GM12878 (cell line): ENCODE data around the gene LIN37. TPM values are rescaled to one million over a fixed set of nuclear protein-coding genes. Genes with fewer than 3 reads are reported as not detected.

Experiments
- ATAC-seq: fragments of 200-7000 bp; cut with Tn5 transposase; 3 replicates; pipeline ENCODE4 v1.9.1; 2020; ENCODE audit warnings: mild to moderate bottlenecking, moderate library complexity
- BruUV-seq: library from RNA; stranded (reverse); fragments of 400-500 nt; replicated peaks from 2 replicates; lab custom pipeline; 2021; lab: Mats Ljungman, UMichigan
- CTCF ChIA-PET: fragments of 300-600 bp; sonication (Branson Sonifier 250); formaldehyde crosslinking; extraction: SDS; loops from one replicate; lab custom pipeline; 2021; ENCODE audit warnings: inconsistent platforms; lab: Yijun Ruan, JAX
- POLR2A ChIA-PET: fragments of 350-600 bp; formaldehyde crosslinking; extraction: SDS; loops from one replicate; lab custom pipeline; 2021; ENCODE audit warnings: inconsistent platforms; lab: Charles Lee
- RAD21 ChIA-PET: fragments of 300-600 bp; sonication (Branson Sonifier 250); formaldehyde crosslinking; loops from one replicate; lab custom pipeline; 2023; ENCODE audit warnings: antibody characterized with exemption; ENCODE audit not compliant: unreplicated experiment; lab: Charles Lee
- SMC1A ChIA-PET: fragments of 300-600 bp; sonication (Branson Sonifier 250); formaldehyde crosslinking; loops from one replicate; lab custom pipeline; 2023; ENCODE audit not compliant: unreplicated experiment, uncharacterized antibody; lab: Charles Lee
- DNase-seq: peaks from one replicate; pipeline ENCODE4 v3.0.0-alpha.2; 2011; ENCODE audit warnings: low read depth, low spot score
- FAIRE-seq: peaks from 3 replicates; lab custom pipeline; 2011; peaks lifted over from hg19 to GRCh38; lab: Jason Lieb, UNC
- H2AFZ ChIP-seq: 2 replicates; pipeline ENCODE4 v1.6.0; 2011; ENCODE audit warnings: low read depth, low read length, control low read depth; ENCODE audit not compliant: control insufficient read depth
- H3K27ac ChIP-seq: 2 replicates; pipeline ENCODE4 v1.5.1; 2011; ENCODE audit warnings: control low read depth; ENCODE audit not compliant: control insufficient read depth, insufficient read depth
- H3K27me3 ChIP-seq, 2 experiments: replicated peaks in 1 of 2; 2 replicates each; pipeline versions ENCODE4 v1.6.0 to v1.6.1; 2011; ENCODE audit warnings: low read length in 1 of 2; ENCODE audit not compliant: control insufficient read depth in 2 of 2, insufficient read depth in 2 of 2
- H3K36me3 ChIP-seq, 2 experiments: 2 replicates each; pipeline ENCODE4 v1.5.1; 2011; ENCODE audit warnings: low read length in 1 of 2; ENCODE audit not compliant: control insufficient read depth in 2 of 2, insufficient read depth in 2 of 2
- H3K4me1 ChIP-seq: 2 replicates; pipeline ENCODE4 v1.6.1; 2011; ENCODE audit warnings: mild to moderate bottlenecking, low read length, moderate library complexity, mixed read lengths; ENCODE audit not compliant: control insufficient read depth, insufficient read depth
- H3K4me2 ChIP-seq: 2 replicates; pipeline ENCODE4 v1.6.0; 2011; ENCODE audit warnings: control low read depth; ENCODE audit not compliant: control insufficient read depth, insufficient read depth
- H3K4me3 ChIP-seq: fragments of 200-600 bp; sonication (generic); 2 replicates; pipeline ENCODE4 v1.5.1; 2016
- H3K79me2 ChIP-seq: 2 replicates; pipeline ENCODE4 v1.6.0; 2011; ENCODE audit warnings: low read length; ENCODE audit not compliant: control insufficient read depth, insufficient read depth
- H3K9ac ChIP-seq: 2 replicates; pipeline ENCODE4 v1.8.0; 2011; ENCODE audit warnings: low read length, control low read depth, mixed read lengths; ENCODE audit not compliant: control insufficient read depth, insufficient read depth
- H3K9me3 ChIP-seq: replicated peaks from 3 replicates; pipeline ENCODE4 v1.5.1; 2011; ENCODE audit warnings: mild to moderate bottlenecking, low read length; ENCODE audit not compliant: control insufficient read depth, insufficient read depth
- H4K20me1 ChIP-seq: 2 replicates; pipeline ENCODE4 v1.6.0; 2011; ENCODE audit not compliant: control insufficient read depth, insufficient read depth
- EED ChIP-seq: sonication (generic); IDR thresholded peaks from 2 replicates; pipeline ENCODE4 v1.6.1; 2016; ENCODE audit warnings: antibody characterized with exemption, low read depth
- ESRRA ChIP-seq: IDR thresholded peaks from 2 replicates; pipeline ENCODE4 v1.6.1; 2012; ENCODE audit warnings: mild to moderate bottlenecking, low read length, improper control_type of control experiment
- IRF4 ChIP-seq: IDR thresholded peaks from 2 replicates; pipeline ENCODE4 v1.6.1; 2011; ENCODE audit warnings: low read depth, low read length
- KDM1A ChIP-seq: fragments of 200-600 bp; sonication (generic); IDR thresholded peaks from 2 replicates; pipeline ENCODE4 v1.6.1; 2016; ENCODE audit warnings: borderline replicate concordance
- NFYB ChIP-seq: IDR thresholded peaks from 2 replicates; pipeline ENCODE4 v1.6.1; 2011; ENCODE audit warnings: low read depth, mild to moderate bottlenecking, low read length, improper control_type of control experiment, moderate library complexity; ENCODE audit not compliant: insufficient read depth
- POU2F2 ChIP-seq: IDR thresholded peaks from 3 replicates; pipeline ENCODE4 v1.6.1; 2011; ENCODE audit warnings: low read depth, mild to moderate bottlenecking, low read length, borderline replicate concordance
- RB1 ChIP-seq: fragments of 450-650 bp; formaldehyde crosslinking; IDR thresholded peaks from 2 replicates; pipeline ENCODE4 v1.6.1; 2017; ENCODE audit warnings: mild to moderate bottlenecking, borderline replicate concordance
- RCOR1 ChIP-seq: conservative IDR thresholded peaks from 2 replicates; pipeline ENCODE4 v1.6.1; 2012; ENCODE audit warnings: low read depth, low read length, improper control_type of control experiment
- SP1 ChIP-seq: IDR thresholded peaks from one replicate; pipeline ENCODE4 v1.6.1; 2011; ENCODE audit warnings: low read depth, low read length
- TCF12 ChIP-seq: IDR thresholded peaks from 2 replicates; pipeline ENCODE4 v1.6.1; 2011; ENCODE audit warnings: low read depth, mild to moderate bottlenecking, low read length
- ZNF207 ChIP-seq: fragments of 450-650 bp; IDR thresholded peaks from 2 replicates; pipeline ENCODE4 v1.6.1; 2014; ENCODE audit warnings: antibody characterized with exemption, mild to moderate bottlenecking, borderline replicate concordance
- WGBS: methylation state at CpG from one replicate; pipeline ENCODE4 v1.1.6; 2016; ENCODE audit warnings: low lambda C conversion rate; ENCODE audit not compliant: insufficient replicate concordance, insufficient coverage; ENCODE audit errors: missing lambda C conversion rate; 5-methylcytosine and 5-hydroxymethylcytosine counted together
- in situ Hi-C: fragments of 300-500 bp; cut with MboI; formaldehyde crosslinking; loops from 9 replicates; pipeline ENCODE4 v1.14.3; 2018; ENCODE audit warnings: mixed read lengths
- intact Hi-C: fragments of 100-400 bp; cut with micrococcal nuclease; formaldehyde crosslinking; loops from one replicate; pipeline ENCODE4 v1.14.2; 2022; ENCODE audit not compliant: unreplicated experiment
- polyA plus RNA-seq, 11 experiments: library from polyadenylated mRNA; depleted of rRNA in 4 of 11; unstranded in 6 of 11; stranded (reverse) in 5 of 11; fragments of >200 nt; fragmentation: Nextera tagmentation in 4 of 11; fragmentation: Illumina TruSeq in 1 of 11; extraction: Ambion mirVana in 4 of 11; extraction: Trizol in 1 of 11; gene quantifications; 1 replicate in 1 of 11; 2 replicates in 10 of 11; pipeline versions ENCODE4 v1.2.1 to v1.2.3, GENCODE V29; 2011 to 2016; ENCODE audit warnings: inconsistent platforms in 2 of 11, missing spikeins in 2 of 11, low read depth in 1 of 11
- total RNA-seq, 4 experiments: library from RNA; depleted of rRNA in 3 of 4; stranded (reverse); fragments of >200 nt in 3 of 4; fragmentation: Illumina TruSeq in 1 of 4; extraction: Trizol in 1 of 4; gene quantifications; 2 replicates each; pipeline versions ENCODE4 v1.2.1 to v1.2.3, GENCODE V29; 2013 to 2021
- TF ChIP-seq, protein P1 (sequence below): fragments of 450-650 bp; IDR thresholded peaks from 2 replicates; pipeline ENCODE4 v1.6.1; 2016; ENCODE audit warnings: mild to moderate bottlenecking, moderate library complexity, borderline replicate concordance
- TF ChIP-seq, protein P2 (sequence below), 3 experiments: IDR thresholded peaks in 2 of 3; conservative IDR thresholded peaks in 1 of 3; 2 replicates each; pipeline ENCODE4 v1.5.1; 2011; ENCODE audit warnings: low read depth in 3 of 3, low read length in 3 of 3, mild to moderate bottlenecking in 3 of 3, control low read depth in 2 of 3, moderate library complexity in 2 of 3, inconsistent platforms in 1 of 3, mixed read lengths in 1 of 3; ENCODE audit not compliant: control insufficient read depth in 2 of 3, insufficient read depth in 1 of 3; ENCODE audit errors: extremely low read depth in 1 of 3
- TF ChIP-seq, protein P3 (sequence below): IDR thresholded peaks from 2 replicates; pipeline ENCODE4 v1.6.1; 2012; ENCODE audit warnings: low read depth, low read length, improper control_type of control experiment

The LIN37 gene
- total and polyA plus RNA-seq, 10 of the 15 experiments (the other 5 are each of a cell fraction or from before 2014, with no cell fraction given): 0.69 to 11.9 (median 7.6) TPM

DNA sequence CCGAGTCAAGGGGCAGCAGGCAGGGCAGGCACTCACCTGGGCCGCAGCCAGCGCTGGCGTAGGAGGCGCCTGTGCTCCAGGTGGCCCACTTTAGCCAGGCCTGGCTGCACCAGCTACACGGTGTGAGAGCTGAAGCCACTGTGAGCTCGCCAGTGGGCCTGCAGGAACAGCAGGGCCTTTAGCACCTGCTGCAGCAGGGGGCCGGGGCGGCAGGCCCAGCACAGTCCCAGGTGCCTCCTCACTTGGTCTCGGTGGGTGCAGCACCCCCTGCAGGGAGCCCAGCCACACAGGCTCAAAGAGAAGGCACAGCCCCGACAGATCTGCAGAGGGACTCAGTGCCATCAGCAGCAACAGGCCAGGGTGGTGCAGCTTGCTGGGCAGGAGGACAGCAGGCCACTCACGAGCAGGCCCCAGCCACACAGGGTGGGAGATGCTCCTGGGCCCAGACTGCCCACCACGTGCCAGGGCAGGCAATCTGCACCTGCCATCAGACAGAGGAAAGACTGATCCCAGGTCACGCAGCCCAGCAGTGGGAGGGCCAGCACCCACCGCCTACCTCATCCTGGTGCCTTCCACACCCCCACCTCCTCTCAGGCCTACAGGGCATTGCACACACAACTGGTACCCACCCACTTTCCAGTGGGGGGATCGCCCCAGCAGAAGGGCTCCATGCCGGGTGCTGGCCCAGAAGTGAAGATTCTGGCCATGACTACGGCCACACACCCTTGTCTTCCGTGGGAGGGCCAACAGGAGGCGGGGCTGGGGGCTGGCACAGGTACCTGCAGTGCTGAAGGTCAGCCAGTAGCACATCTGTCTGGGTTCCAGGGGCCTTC, 42.8 kb downstream of the LIN37 start:
- POLR2A ChIA-PET: no interaction called here
- ATAC-seq (peak; percentile 78), DNase-seq (no peak), FAIRE-seq (no peak)
- H3K4me2 ChIP-seq: no peak overlapping the region
- SMC1A ChIA-PET: no interaction called here
- H3K79me2 ChIP-seq: no peaks in the 10 kb centered on the region
- no peaks in the 10 kb centered on the region for H3K4me1 ChIP-seq
- H3K9me3 ChIP-seq: no peaks in the 10 kb centered on the region
- H3K27me3 ChIP-seq: no peaks in the 10 kb centered on the region; a peak in 1 of 4 replicates
- H3K4me3 ChIP-seq: no peak overlapping the region
- no peak overlapping the region for H3K9ac ChIP-seq
- CTCF ChIA-PET: interaction anchor here (1.0 kb wide), 1 partner anchor 98 kb away, joined by 3 read pairs; no protein-coding TSS in a partner anchor
- H4K20me1 ChIP-seq: no peaks in the 10 kb centered on the region
- in situ Hi-C loops: no loop called here
- no peak overlapping the region for H2AFZ ChIP-seq
- WGBS: 34% methylated on average over 20 of the region's 20 CpGs
- intact Hi-C loops: no loop called here
- no TSS peak for BruUV-seq
- RAD21 ChIA-PET: interaction anchor here (0.9 kb wide), 1 partner anchor 97 kb away, joined by 3 read pairs; no protein-coding TSS in a partner anchor
- H3K27ac ChIP-seq: no peak overlapping the region
- no peaks in the 10 kb centered on the region for H3K36me3 ChIP-seq
- no peak for TF ChIP-seq ESRRA
- no peak for TF ChIP-seq ZNF207
- TF ChIP-seq KDM1A: no peak
- TF ChIP-seq TCF12: no peak
- TF ChIP-seq, protein P1, sequence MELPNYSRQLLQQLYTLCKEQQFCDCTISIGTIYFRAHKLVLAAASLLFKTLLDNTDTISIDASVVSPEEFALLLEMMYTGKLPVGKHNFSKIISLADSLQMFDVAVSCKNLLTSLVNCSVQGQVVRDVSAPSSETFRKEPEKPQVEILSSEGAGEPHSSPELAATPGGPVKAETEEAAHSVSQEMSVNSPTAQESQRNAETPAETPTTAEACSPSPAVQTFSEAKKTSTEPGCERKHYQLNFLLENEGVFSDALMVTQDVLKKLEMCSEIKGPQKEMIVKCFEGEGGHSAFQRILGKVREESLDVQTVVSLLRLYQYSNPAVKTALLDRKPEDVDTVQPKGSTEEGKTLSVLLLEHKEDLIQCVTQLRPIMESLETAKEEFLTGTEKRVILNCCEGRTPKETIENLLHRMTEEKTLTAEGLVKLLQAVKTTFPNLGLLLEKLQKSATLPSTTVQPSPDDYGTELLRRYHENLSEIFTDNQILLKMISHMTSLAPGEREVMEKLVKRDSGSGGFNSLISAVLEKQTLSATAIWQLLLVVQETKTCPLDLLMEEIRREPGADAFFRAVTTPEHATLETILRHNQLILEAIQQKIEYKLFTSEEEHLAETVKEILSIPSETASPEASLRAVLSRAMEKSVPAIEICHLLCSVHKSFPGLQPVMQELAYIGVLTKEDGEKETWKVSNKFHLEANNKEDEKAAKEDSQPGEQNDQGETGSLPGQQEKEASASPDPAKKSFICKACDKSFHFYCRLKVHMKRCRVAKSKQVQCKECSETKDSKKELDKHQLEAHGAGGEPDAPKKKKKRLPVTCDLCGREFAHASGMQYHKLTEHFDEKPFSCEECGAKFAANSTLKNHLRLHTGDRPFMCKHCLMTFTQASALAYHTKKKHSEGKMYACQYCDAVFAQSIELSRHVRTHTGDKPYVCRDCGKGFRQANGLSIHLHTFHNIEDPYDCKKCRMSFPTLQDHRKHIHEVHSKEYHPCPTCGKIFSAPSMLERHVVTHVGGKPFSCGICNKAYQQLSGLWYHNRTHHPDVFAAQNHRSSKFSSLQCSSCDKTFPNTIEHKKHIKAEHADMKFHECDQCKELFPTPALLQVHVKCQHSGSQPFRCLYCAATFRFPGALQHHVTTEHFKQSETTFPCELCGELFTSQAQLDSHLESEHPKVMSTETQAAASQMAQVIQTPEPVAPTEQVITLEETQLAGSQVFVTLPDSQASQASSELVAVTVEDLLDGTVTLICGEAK: no peak
- no peak for TF ChIP-seq RCOR1
- no peak for TF ChIP-seq SP1
- TF ChIP-seq NFYB: no peak
- TF ChIP-seq, protein P2, sequence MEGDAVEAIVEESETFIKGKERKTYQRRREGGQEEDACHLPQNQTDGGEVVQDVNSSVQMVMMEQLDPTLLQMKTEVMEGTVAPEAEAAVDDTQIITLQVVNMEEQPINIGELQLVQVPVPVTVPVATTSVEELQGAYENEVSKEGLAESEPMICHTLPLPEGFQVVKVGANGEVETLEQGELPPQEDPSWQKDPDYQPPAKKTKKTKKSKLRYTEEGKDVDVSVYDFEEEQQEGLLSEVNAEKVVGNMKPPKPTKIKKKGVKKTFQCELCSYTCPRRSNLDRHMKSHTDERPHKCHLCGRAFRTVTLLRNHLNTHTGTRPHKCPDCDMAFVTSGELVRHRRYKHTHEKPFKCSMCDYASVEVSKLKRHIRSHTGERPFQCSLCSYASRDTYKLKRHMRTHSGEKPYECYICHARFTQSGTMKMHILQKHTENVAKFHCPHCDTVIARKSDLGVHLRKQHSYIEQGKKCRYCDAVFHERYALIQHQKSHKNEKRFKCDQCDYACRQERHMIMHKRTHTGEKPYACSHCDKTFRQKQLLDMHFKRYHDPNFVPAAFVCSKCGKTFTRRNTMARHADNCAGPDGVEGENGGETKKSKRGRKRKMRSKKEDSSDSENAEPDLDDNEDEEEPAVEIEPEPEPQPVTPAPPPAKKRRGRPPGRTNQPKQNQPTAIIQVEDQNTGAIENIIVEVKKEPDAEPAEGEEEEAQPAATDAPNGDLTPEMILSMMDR (IDR thresholded peaks at IDR 0.05 in 2 of 3, conservative IDR thresholded peaks at IDR 0.05 in 1 of 3; ENCODE audit: control insufficient read depth in 2 of 3, extremely low read depth in 1 of 3, insufficient read depth in 1 of 3, low read depth in 3 of 3, low read length in 3 of 3): peak; percentile 25 to 32 (median 28); a peak in 4 of 6 replicates
- no peak for TF ChIP-seq IRF4
- TF ChIP-seq RB1: no peak
- TF ChIP-seq POU2F2: no peak
- TF ChIP-seq, protein P3, sequence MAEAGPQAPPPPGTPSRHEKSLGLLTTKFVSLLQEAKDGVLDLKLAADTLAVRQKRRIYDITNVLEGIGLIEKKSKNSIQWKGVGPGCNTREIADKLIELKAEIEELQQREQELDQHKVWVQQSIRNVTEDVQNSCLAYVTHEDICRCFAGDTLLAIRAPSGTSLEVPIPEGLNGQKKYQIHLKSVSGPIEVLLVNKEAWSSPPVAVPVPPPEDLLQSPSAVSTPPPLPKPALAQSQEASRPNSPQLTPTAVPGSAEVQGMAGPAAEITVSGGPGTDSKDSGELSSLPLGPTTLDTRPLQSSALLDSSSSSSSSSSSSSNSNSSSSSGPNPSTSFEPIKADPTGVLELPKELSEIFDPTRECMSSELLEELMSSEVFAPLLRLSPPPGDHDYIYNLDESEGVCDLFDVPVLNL: no peak
- TF ChIP-seq EED: no peak
